ENCODE results near the gene BANP. TPM values are rescaled to one million over a fixed set of nuclear protein-coding genes. Genes with fewer than 3 reads are reported as not detected.
"Not testable (repeated sequence)": the region's sequence is repeated elsewhere in the genome, so short reads cannot be mapped to it uniquely, and the experiment has no call there.

Gene BANP
- total RNA-seq, 1 experiment from 2014 or later: 49.6 TPM

GRCh38 chr16:88108762-88109161, 157.5 kb downstream of the BANP start:
- H3K4me1 Mint-ChIP-seq (ENCODE audit: low read depth, unreplicated experiment): no peaks in the 10 kb centered on the region
- CTCF ChIA-PET: no interaction called here
- no peak overlapping the region for H3K4me3 Mint-ChIP-seq (ENCODE audit: low read depth, unreplicated experiment)
- no peak for DNase-seq
- no peak overlapping the region for H3K27ac Mint-ChIP-seq (ENCODE audit: unreplicated experiment)
- no peaks in the 10 kb centered on the region for H3K36me3 Mint-ChIP-seq (ENCODE audit: insufficient read depth, unreplicated experiment)
- peaks cover 82% of the 10 kb centered on the region for H3K27me3 Mint-ChIP-seq (ENCODE audit: unreplicated experiment)
- H3K9me3 Mint-ChIP-seq (ENCODE audit: low read depth, unreplicated experiment): no peaks in the 10 kb centered on the region
- intact Hi-C loops (cut with micrococcal nuclease; ENCODE audit: unreplicated experiment): no loop called here
- no TSS peak for BruUV-seq (replicated peaks)
- no peak for TF ChIP-seq CTCF (IDR thresholded peaks at IDR 0.05; ENCODE audit: unreplicated experiment)

- H3K27ac Mint-ChIP-seq (ENCODE audit: unreplicated experiment); H3K9me3 Mint-ChIP-seq (ENCODE audit: low read depth, unreplicated experiment); BruUV-seq (replicated peaks); intact Hi-C loops (cut with micrococcal nuclease; ENCODE audit: unreplicated experiment); H3K4me3 Mint-ChIP-seq (ENCODE audit: low read depth, unreplicated experiment); H3K36me3 Mint-ChIP-seq (ENCODE audit: insufficient read depth, unreplicated experiment); H3K4me1 Mint-ChIP-seq (ENCODE audit: low read depth, unreplicated experiment); CTCF ChIA-PET; DNase-seq: not testable (repeated sequence)
- peaks cover 72% of the 10 kb centered on the region for H3K27me3 Mint-ChIP-seq (ENCODE audit: unreplicated experiment)
These were observed 158.7 kb downstream of the BANP start for GRCh38 chr16:88109726-88110621.

GRCh38 chr16:88110875-88111494, 159.8 kb downstream of the BANP start:
- DNase-seq; H3K27ac Mint-ChIP-seq (ENCODE audit: unreplicated experiment); H3K4me1 Mint-ChIP-seq (ENCODE audit: low read depth, unreplicated experiment); H3K4me3 Mint-ChIP-seq (ENCODE audit: low read depth, unreplicated experiment); intact Hi-C loops (cut with micrococcal nuclease; ENCODE audit: unreplicated experiment); H3K36me3 Mint-ChIP-seq (ENCODE audit: insufficient read depth, unreplicated experiment); BruUV-seq (replicated peaks); CTCF ChIA-PET; H3K9me3 Mint-ChIP-seq (ENCODE audit: low read depth, unreplicated experiment): not testable (repeated sequence)
- peaks cover 79% of the 10 kb centered on the region for H3K27me3 Mint-ChIP-seq (ENCODE audit: unreplicated experiment)

- H3K36me3 Mint-ChIP-seq (ENCODE audit: insufficient read depth, unreplicated experiment); BruUV-seq (replicated peaks); CTCF ChIA-PET; H3K4me3 Mint-ChIP-seq (ENCODE audit: low read depth, unreplicated experiment); H3K4me1 Mint-ChIP-seq (ENCODE audit: low read depth, unreplicated experiment); H3K27ac Mint-ChIP-seq (ENCODE audit: unreplicated experiment); intact Hi-C loops (cut with micrococcal nuclease; ENCODE audit: unreplicated experiment); DNase-seq; H3K9me3 Mint-ChIP-seq (ENCODE audit: low read depth, unreplicated experiment): not testable (repeated sequence)
- H3K27me3 Mint-ChIP-seq (ENCODE audit: unreplicated experiment): peaks cover 82% of the 10 kb centered on the region
These were observed 160.7 kb downstream of the BANP start for GRCh38 chr16:88111976-88112375.

GRCh38 chr16:88113545-88114045, 162.4 kb downstream of the BANP start:
- intact Hi-C loops (cut with micrococcal nuclease; ENCODE audit: unreplicated experiment): no loop called here
- DNase-seq: no peak
- Mint-ChIP-seq H3K4me1 (ENCODE audit: low read depth, unreplicated experiment) (peaks cover 10% of the 10 kb centered on the region), H3K9me3 (ENCODE audit: low read depth, unreplicated experiment) (no peaks in the 10 kb centered on the region), H3K27ac (ENCODE audit: unreplicated experiment) (no peak overlapping the region), H3K36me3 (ENCODE audit: insufficient read depth, unreplicated experiment) (peaks cover 5% of the 10 kb centered on the region), H3K4me3 (ENCODE audit: low read depth, unreplicated experiment) (no peak overlapping the region), H3K27me3 (ENCODE audit: unreplicated experiment) (peaks cover 66% of the 10 kb centered on the region)
- CTCF ChIA-PET: no interaction called here
- BruUV-seq (replicated peaks): no TSS peak
- TF ChIP-seq CTCF (IDR thresholded peaks at IDR 0.05; ENCODE audit: unreplicated experiment): no peak

GRCh38 chr16:88114541-88115228, 163.5 kb downstream of the BANP start:
- H3K4me3 Mint-ChIP-seq (ENCODE audit: low read depth, unreplicated experiment); DNase-seq; H3K27ac Mint-ChIP-seq (ENCODE audit: unreplicated experiment); H3K9me3 Mint-ChIP-seq (ENCODE audit: low read depth, unreplicated experiment); intact Hi-C loops (cut with micrococcal nuclease; ENCODE audit: unreplicated experiment); CTCF ChIA-PET; BruUV-seq (replicated peaks): not testable (repeated sequence)
- Mint-ChIP-seq H3K36me3 (ENCODE audit: insufficient read depth, unreplicated experiment) (peaks cover 10% of the 10 kb centered on the region), H3K27me3 (ENCODE audit: unreplicated experiment) (peaks cover 55% of the 10 kb centered on the region), H3K4me1 (ENCODE audit: low read depth, unreplicated experiment) (peaks cover 20% of the 10 kb centered on the region)

Measured in Calu3 (cell line).